OCI-LY1 (cell line): Measurements from ENCODE around the gene ING2.

Experiments
- EZH2 ChIP-seq: fragments of 200-600 bp; sonication (generic), shearing (Covaris generic); IDR thresholded peaks from 2 replicates; pipeline ENCODE4 v1.8.0; 2017; ENCODE audit warnings: borderline replicate concordance, mixed run types, mild to moderate bottlenecking, antibody characterized with exemption, low read length, moderate library complexity, mixed read lengths
- TF ChIP-seq, protein P1 (sequence below): fragments of 200-600 bp; sonication (generic), shearing (Covaris generic); IDR thresholded peaks from 2 replicates; pipeline ENCODE4 v1.5.1; 2017; ENCODE audit warnings: mild to moderate bottlenecking, antibody characterized with exemption, low read length, moderate library complexity, mixed read lengths

- TF ChIP-seq, protein P1, sequence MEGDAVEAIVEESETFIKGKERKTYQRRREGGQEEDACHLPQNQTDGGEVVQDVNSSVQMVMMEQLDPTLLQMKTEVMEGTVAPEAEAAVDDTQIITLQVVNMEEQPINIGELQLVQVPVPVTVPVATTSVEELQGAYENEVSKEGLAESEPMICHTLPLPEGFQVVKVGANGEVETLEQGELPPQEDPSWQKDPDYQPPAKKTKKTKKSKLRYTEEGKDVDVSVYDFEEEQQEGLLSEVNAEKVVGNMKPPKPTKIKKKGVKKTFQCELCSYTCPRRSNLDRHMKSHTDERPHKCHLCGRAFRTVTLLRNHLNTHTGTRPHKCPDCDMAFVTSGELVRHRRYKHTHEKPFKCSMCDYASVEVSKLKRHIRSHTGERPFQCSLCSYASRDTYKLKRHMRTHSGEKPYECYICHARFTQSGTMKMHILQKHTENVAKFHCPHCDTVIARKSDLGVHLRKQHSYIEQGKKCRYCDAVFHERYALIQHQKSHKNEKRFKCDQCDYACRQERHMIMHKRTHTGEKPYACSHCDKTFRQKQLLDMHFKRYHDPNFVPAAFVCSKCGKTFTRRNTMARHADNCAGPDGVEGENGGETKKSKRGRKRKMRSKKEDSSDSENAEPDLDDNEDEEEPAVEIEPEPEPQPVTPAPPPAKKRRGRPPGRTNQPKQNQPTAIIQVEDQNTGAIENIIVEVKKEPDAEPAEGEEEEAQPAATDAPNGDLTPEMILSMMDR, result no peak
- no peak for TF ChIP-seq EZH2
Measured at GRCh38 chr4:183544109-183544508, 39.3 kb downstream of the ING2 start.
